Activated T-cell treated with anti-CD3 and anti-CD28 coated beads, Interleukin-2, amount 50 U/mL, for 48 hours (primary cell): Measurements from ENCODE around the gene TRNAU1AP.
"Not testable (repeated sequence)": the region's sequence is repeated elsewhere in the genome, so short reads cannot be mapped to it uniquely, and the experiment has no call there.

Experiments
- DNase-seq, 2 experiments: peaks; one replicate each; pipeline ENCODE4 v3.0.0-alpha.2; 2020

Gene TRNAU1AP

DNA sequence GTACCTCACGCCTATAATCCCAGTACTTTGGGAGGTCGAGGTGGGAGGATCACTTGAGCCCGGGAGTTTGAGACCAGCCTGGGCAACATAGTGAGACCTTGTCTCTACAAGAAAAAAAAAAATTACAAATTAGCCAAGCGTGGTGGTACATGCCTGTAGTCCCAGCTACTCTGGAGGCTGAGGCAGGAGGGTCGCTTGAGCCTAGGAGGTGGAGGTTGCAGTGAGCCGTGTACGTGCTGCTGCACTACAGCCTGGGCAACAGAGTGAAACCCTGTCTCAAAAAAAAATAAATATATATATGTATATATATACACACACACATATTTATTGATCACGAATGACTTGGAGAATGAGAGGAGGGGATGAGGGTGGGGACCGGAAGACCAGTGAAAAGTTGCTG is 30.3 kb upstream of the TRNAU1AP start:
- DNase-seq, result not testable (repeated sequence)

DNA sequence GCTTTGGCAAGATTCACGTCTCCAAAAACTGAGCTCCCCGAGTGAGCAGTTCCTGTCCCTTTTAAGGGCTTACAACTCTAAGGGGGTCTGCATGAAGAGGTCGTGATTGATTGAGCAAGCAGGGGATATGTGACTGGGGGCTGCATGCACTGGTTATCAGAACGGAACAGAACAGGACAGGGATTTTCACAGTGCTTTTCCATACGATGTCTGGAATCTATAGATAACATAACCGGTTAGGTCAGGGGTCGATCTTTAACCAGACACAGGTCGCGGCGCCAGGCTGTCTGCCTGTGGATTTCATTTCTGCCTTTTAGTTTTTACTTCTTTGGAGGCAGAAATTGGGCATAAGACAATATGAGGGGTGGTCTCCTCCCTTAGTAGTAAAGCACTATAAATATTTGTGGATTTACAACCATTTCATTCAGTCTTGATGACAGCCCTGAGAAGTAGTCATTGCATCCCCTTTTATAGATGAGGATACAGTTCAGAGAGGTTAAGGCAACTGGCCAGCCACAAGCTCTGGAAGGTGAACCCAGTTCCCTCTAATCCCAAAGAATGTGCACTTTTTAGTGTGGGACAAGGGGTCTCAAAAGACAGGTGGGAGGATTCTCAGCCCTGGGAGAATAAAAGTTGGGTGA is 27.8 kb upstream of the TRNAU1AP start:
- not testable (repeated sequence) for DNase-seq

DNA sequence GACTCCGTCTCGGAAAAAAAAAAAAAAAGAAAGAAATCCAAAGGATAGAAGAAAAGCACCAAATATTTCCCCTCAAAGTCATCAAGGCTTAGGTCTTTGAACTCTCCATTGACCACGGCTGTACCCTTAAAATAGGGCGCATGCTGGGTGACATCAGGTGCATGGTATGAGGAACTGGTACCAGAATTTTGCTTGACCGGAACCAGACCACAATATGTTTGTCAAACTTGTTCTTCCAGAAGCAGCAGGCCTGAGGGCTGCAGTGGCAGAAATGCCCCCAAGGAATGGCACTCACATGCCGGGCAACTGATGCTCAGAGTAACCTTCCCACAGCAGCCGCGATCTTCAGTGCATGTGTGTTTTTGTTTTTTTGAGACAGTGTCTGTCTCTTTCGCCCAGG is 26.0 kb upstream of the TRNAU1AP start:
- no peak for DNase-seq

DNA sequence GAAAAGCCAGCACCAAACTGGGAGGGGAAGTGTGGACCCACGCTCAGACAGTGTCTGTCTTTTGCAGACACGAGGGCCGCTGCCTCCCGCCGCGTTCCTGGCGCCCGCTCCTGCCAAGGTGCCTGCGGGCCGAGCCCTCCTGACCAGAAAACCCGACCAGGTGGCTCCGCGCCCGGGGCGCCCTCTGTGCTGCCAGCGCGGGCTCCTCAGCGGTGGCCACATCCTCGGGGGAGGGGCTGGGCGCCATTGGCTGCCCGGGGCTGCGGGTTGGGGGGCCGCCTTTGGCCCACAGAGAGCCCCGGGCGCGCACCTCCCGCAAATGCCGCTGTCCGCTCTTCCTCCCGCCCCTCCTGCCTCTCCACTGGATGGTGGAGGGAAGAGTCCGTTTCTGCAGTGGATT is 22.4 kb upstream of the TRNAU1AP start:
- DNase-seq, result no peak

DNA sequence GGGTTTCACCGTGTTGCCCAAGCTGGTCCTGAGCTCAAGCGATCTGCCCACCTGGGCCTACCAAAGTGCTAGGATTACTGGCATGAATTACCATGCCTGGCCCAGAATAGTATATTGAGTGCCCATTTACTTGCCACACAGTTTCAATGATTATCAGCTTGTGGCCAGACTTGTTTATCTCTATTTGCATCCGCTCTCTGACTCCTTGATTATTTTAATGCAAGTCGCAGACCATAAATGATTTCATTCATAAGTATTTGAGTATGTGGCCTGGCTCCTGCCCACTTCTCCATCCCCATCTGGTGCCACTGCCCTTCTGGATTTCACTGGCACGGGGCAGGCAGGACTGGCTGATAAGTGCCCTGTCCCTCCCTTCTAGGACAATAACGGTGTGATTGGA is 18.2 kb upstream of the TRNAU1AP start:
- no peak for DNase-seq

DNA sequence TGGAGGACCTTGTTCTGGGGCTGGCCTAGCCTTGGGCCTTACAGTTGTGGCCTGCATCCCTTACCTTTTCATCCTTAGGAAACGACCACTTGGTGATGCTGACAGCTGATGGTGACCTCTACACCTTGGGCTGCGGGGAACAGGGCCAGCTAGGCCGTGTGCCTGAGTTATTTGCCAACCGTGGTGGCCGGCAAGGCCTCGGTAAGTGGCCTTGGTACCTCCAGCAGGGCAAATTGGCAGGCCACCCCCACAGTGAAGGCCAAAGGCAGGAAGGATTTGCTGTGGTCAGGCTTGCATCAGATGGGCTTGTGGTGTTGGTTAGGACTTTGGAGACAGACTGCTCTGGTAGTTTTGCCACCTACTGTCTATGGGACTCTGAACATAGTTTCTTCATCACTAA is 17.7 kb upstream of the TRNAU1AP start:
- DNase-seq, result no peak

DNA sequence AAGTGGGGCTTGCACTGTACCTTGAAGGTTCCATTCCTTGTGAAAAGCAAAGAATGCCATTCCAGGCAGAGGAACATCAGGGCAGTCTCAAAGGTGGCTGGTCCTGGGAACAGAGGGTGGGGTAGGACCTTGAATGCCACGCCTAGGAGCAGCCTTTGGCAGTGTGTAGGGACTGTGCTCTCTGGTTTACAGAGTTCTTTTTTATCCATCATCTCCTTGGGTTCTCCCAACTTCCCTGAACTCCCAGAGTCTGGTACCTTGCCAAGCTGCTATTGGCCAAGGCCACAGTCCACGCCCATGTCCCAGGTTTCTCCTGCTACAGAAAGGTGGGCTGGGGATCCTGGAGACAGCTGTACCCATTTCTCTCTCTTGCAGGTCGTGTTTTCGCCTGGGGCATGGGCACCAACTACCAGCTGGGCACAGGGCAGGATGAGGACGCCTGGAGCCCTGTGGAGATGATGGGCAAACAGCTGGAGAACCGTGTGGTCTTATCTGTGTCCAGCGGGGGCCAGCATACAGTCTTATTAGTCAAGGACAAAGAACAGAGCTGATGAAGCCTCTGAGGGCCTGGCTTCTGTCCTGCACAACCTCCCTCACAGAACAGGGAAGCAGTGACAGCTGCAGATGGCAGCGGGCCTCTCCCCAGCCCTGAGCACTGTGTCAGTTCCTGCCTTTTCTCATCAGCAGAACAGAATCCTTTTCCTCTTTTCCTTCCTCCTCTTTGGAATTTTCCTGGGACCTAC is 15.3 kb upstream of the TRNAU1AP start:
- no peak for DNase-seq

DNA sequence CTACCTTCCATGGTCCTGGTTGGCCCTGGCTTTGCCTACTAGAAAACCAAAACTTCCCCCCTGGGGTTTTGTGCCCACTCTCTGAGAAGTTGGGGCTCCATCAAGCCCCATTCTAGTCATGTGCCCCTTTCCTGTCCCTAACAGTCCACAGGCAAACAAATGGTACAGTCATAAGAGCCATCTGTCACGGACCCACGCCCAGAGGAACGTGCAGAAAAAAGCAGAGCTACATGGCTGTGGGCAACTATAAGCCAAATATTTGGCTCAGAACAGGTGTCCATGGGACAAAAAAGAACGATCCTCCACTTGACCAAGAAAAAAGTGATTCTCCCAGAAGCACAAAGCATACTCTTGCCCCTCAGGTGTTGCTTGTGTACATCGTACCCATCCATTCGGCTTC is 14.6 kb upstream of the TRNAU1AP start:
- no peak for DNase-seq

DNA sequence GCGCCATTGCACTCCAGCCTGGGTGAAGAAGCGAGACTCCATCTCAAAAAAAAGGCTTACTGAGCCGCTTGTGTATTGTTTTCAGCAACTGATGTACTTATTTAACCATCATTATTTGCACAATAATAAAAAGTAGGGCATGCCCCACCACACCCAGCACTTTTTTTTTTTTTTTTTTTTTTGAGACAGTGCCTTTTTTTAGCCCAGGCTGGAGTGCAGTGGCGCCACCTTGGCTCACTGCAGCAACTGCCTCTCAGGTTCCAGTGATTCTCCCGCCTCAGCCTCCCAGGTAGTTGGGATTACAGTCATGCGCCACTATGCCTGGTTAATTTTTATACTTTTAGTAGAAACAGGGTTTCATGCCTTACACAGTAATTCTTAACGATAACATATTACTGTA is 12.2 kb upstream of the TRNAU1AP start:
- no peak for DNase-seq

DNA sequence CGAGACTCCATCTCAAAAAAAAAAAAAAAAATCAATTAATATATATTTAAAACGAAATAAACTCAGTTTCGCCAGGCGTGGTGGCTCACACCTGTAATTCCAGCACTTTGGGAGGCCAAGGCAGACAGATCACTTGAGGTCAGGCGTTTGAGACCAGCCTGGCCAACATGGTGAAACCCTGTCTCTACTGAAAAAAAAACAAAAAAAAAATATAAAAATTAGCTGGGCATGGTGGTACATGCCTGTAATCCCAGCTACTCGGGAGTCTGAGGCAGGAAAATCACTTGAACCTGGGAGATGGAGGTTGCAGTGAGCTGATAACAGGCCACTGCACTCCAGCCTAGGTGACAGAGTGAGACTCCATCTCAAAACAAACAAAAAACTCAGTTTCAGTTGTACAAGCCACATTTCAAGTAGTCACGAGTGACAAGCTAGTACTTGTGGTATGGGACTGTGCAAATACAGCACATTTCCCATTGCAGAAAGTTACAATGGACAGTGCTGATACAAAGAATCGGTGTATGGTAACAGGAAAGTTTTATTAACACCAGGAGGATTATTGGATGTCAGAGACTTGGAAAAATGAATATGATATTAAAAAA is 11.4 kb upstream of the TRNAU1AP start:
- not testable (repeated sequence) for DNase-seq

DNA sequence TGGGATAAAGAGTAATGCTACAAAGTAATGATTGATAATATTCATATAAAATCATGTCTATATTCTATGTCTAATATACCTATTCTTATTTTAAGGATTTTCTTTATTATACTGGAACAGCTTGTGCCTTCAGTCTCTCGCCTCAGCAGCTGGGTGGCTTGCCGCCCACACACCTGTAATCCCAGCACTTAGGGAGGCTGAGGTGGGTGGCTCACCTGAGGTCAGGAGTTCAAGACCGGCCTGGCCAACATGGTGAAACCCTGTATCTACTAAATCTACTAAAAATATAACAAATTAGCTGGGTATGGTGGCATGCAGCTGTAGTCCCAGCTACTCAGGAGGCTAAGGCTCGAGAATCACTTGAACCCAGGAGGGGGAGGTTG is 7.6 kb upstream of the TRNAU1AP start:
- no peak for DNase-seq

DNA sequence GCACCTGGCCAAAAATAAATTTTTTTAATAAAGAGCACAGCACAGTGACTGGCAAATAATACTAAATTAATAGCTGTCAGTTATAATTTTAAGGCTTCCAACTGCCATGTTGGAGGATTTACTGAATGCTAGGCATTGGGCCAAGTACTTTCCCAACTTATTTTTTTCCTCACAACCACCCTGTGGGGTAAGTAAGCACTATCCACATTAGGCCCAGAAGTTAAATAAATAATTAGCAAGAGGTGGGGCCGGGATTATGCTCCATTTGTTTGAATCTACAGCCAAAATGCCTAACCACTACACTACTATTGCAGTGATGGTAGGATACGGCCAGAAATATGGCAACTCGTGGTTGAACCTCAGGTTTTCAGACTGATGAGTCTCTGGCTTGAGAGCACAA is 4.6 kb upstream of the TRNAU1AP start:
- DNase-seq, result no peak

DNA sequence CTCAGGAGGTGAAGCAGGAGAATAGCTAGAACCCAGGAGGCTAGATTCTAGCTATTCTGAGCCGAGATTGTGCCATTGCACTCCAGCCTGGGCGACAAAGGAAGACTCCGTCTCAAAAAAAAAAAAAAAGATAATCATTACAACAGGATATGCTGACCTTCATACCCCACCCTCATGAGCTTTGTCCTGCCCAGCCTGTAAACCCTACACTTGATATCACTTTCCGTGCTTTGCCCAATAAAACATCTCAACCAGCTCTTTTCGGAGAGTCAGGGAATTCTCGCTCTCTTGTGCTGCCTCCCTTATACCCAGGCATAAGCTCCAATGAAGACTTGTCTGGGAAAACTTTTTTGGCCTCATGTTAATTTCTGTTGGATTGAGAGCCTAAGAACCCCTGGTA is 1.5 kb upstream of the TRNAU1AP start:
- DNase-seq, result no peak

DNA sequence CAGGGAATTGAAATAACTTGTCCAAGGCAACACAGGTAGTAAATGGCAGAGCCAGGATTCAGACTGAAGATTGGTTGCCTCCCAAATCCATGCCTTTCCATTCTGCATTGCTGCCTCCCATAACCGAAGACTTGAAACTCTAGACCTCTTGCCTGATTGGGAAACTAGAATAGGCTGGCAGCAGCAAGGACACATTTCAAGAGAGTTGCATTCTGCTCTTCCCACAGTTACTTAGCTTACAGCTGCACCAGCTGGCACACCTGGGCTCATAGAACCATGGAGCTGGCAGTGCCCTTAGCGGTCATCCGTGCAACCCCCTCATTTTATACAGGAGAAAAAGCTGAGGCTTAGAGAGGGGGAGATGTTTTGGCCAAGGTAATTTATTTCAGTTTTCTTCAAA is 8.0 kb downstream of the TRNAU1AP start:
- no peak for DNase-seq

DNA sequence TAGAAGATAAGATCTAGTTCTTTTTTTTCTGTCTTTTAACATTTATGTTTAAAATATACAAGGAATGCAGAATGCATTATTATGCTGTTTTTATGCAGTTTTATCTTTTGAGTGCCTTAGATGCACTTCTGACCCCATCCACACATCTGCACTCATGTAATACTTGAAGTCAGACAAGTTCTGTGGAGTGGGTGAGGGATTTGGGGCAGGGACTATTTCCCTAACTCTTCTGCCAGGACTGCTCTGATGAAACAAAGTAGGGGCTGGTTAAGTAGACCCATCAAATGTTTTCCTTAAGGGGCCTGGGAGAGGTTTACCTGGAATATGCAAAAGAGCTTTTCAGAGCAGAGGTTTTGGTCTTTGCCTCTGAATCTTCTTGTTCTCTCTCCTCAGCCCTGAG is 11.4 kb downstream of the TRNAU1AP start:
- no peak for DNase-seq

DNA sequence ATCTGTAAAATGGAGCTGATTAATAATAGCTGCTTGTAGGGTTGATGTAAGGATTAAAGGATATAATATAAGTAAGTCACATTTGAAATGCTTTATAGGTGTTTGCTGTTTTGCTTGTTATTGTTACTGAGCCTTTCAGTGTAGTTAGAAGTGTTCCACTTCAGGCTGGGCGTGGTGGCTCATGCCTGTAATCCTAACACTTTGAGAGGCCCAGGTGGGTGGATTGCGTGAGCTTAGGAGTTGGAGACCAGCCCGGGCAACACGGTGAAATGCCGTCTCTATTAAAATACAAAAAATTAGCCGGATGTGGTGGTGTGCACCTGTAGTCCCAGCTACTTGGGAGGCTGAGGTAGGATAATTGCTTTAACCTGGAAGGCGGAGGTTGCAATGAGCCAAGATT is 12.2 kb downstream of the TRNAU1AP start:
- DNase-seq, result no peak

DNA sequence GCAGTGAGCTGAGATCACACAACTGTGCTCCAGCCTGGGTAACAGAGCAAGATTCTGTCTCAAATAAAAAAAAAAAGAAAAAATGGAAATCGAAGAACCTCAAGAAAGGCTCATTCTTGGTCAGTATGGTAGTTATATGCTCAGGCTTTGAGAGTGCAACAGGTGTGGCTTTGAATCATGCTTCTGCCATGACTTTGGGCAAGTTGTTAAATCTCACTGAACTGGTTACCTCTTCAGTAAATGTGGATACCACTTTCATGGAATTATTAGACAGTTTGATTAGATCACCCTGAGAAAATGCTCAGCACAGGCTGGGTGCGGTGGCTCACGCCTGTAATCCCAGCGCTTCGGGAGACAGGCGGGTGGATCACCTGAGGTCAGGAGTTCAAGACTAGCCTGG is 12.8 kb downstream of the TRNAU1AP start:
- no peak for DNase-seq

DNA sequence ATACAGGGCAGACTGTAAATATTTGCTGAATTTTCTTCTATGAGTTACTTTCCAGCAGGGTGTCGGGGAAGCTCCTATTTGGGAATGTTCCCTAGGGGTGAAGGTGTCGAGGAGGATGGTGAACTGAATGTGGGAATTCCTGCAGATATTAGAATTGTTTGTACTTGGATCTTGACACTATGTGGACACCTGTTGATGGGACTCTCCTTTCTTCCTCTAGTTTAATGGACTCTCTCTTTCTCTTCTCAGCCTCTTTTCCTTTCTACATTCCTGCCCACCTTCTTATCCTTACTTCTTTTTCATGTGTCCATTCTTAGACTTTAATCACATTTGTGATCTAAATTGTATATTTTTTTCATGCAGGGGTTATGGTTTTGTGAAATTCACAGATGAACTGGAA is 14.0 kb downstream of the TRNAU1AP start:
- no peak for DNase-seq

DNA sequence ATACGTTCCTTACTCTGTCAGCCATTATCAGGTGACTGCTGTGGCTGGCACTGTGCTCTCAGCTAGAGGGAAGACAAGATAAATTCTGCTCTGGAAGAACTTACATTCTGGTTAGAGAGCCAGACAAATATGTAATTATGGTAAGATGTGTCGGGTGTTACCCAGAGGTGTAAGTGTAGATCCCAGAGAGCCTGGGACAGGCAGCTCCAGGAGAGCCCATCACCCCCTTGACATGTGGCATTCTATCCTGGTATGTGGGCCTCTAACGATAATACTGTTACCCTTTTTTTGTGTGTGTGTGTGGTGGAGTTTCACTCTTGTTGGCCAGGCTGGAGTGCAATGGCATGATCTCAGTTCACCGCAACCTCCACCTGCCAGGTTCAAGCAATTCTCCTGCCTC is 19.0 kb downstream of the TRNAU1AP start:
- no peak for DNase-seq

DNA sequence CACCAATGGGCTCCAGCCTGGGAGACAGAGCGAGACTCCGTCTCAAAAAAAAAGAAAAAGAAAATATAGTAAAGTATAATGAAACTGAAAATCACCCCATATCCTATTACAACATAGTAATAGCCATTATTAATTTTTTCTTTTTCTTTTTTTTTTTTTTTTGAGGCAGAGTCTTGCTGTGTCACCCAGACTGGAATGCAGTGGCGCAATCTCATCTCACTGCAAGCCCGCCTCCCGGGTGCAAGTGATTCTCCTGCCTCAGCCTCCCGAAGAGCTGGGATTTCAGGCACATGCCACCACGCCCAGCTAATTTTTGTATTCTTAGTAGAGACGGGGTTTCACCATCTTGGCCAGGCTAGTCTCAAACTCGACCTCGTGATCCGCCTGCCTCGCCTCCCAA is 20.0 kb downstream of the TRNAU1AP start:
- DNase-seq, result not testable (repeated sequence)

DNA sequence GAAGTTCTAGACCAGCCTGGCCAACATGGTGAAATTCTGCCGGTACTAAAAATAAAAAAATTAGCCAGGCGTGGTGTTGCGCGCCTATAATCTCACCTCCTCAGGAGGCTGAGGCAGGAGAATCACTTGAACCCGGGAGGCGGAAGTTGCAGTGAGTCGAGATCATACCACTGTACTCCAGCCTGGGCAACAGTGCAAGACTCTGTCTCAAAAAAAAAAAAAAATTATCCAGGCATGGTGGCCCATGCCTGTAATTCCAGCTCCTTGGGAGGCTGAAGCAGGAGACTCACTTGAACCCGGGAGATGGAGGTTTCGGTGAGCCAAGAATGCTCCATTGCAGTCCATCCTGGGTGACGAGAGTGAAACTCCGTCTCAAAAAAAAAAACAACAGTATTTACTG is 20.7 kb downstream of the TRNAU1AP start:
- no peak for DNase-seq

DNA sequence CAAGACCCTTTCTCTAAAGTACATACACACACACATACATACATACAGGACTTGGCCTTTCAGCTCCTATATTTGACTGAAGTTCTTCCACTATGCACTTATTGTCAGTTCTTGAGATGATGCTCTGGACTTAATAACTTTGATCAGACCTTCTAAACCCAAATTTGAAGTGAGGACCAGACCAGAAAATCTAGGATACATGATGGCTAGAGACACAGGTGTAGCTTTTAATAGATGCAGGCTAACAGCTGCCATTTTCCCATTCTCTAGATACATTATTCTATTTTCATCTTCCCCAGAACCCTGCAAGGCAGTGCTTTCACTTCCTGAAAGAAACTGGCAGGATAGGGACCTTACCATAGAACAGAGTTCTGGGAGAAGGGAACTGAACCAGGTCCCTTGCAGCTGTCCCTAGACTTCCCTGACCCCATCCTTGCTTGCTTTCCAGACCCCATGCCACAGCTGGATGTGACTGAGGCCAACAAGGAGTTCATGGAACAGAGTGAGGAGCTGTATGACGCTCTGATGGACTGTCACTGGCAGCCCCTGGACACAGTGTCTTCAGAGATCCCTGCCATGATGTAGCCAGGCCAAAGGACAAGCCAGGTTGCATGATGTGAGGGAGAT is 24.3 kb downstream of the TRNAU1AP start:
- DNase-seq, result peak; percentile 71 to 75

DNA sequence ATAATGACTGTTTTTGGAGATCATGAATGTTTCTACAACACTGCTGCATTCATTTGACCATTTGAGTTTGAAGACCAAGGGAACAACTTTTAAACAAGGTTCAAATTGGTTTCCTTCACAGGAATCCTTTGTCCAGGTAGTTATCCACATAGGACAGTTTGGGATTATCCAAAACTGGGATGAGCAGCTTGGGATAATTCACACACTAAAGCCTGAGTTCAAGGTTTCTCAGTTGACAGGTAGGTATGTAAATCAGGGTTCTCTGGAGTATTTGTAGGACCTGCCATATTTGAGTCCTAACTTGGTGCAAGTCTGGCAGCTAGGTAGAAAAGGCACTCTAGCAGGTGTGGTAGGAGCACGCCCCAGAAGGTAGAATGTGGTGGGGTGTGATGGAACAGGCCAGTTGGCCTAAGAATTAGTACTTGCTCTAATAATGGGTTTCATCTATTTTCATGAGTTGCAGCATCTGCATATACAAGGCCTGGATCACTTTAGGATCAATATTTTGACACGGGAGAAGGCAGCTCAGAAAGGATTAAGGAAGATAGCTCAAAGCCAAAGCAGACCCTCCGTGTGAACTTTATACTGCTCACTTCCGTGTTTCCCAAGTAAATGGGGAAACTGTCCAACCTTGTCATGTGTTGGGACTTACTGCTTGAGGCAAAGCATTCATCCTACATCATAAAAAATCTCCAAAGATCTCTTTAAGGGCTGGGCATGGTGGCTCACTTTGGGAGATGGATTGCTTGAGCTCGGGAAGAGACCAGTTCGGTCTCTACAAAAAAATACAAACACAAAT is 25.1 kb downstream of the TRNAU1AP start:
- DNase-seq, result peak; percentile 63 to 64
